T-cell (primary cell): ENCODE measurements around the gene STXBP1. TPM values are rescaled to one million over a fixed set of nuclear protein-coding genes. Genes with fewer than 3 reads are reported as not detected.
A peak's percentile ranks its signal among the peaks of the same experiment; 100 is the strongest.

ENCODE experiments used
- ATAC-seq, 4 experiments: fragments of 200-7000 bp in 3 of 4; fragments of 150-1000 bp in 1 of 4; cut with Tn5 transposase; replicated peaks in 1 of 4; 1 replicate in 3 of 4; 2 replicates in 1 of 4; pipeline ENCODE4 v1.10.0; 2021; ENCODE audit warnings: moderate library complexity in 3 of 4, mild to moderate bottlenecking in 2 of 4, moderate number of reproducible peaks in 1 of 4
- CTCF ChIA-PET, 2 donors: fragments of 300-600 bp; sonication (Branson Sonifier 250); formaldehyde crosslinking; loops; one replicate each; lab custom pipeline; 2022; ENCODE audit warnings: antibody characterized with exemption in 2 of 2; lab: Charles Lee
- POLR2A ChIA-PET, 2 donors: fragments of 300-600 bp; sonication (Branson Sonifier 250); formaldehyde crosslinking; loops; one replicate each; lab custom pipeline; 2022; ENCODE audit warnings: antibody characterized with exemption in 2 of 2; lab: Charles Lee
- DNase-seq, 35 experiments: peaks; one replicate each; pipeline versions ENCODE4 v3.0.0 to v3.0.0-alpha.2; 2013 to 2023
- H3K27ac ChIP-seq: one replicate; pipeline ENCODE4 v1.5.1; 2013; ENCODE audit warnings: low read length
- H3K27me3 ChIP-seq, 2 experiments: replicated peaks in 1 of 2; 1 replicate in 1 of 2; 2 replicates in 1 of 2; pipeline versions ENCODE4 v1.6.1 to v1.7.0; 2013; ENCODE audit warnings: low read length in 1 of 2, mixed read lengths in 1 of 2; ENCODE audit not compliant: control insufficient read depth in 2 of 2, insufficient read depth in 2 of 2; ENCODE audit errors: extremely low read depth in 1 of 2
- H3K36me3 ChIP-seq, 2 donors: 1 replicate in 1 of 2; 2 replicates in 1 of 2; pipeline versions ENCODE4 v1.6.1 to v1.7.0; 2013; ENCODE audit warnings: low read length in 1 of 2; ENCODE audit not compliant: control insufficient read depth in 2 of 2, insufficient read depth in 1 of 2; ENCODE audit errors: extremely low read depth in 1 of 2
- H3K4me1 ChIP-seq, 2 experiments: 1 replicate in 1 of 2; 2 replicates in 1 of 2; pipeline versions ENCODE4 v1.6.1 to v1.7.0; 2013; ENCODE audit warnings: low read length in 2 of 2, mixed read lengths in 1 of 2; ENCODE audit not compliant: insufficient read depth in 2 of 2, control insufficient read depth in 1 of 2; ENCODE audit errors: extremely low read depth in 1 of 2
- H3K4me3 ChIP-seq, 2 donors: 1 replicate in 1 of 2; 2 replicates in 1 of 2; pipeline versions ENCODE4 v1.5.1 to v1.7.0; 2013; ENCODE audit warnings: mild to moderate bottlenecking in 2 of 2, low read length in 1 of 2, moderate library complexity in 1 of 2; ENCODE audit not compliant: control insufficient read depth in 1 of 2; ENCODE audit errors: extremely low read depth in 1 of 2
- H3K9me3 ChIP-seq: 2 replicates; pipeline ENCODE4 v1.7.0; 2013
- H3K27ac Mint-ChIP-seq, 2 donors: one replicate each; pipeline ENCODE4 v1.8.0; 2020 to 2021; ENCODE audit warnings: mild to moderate bottlenecking in 2 of 2, mixed read lengths in 2 of 2
- H3K27me3 Mint-ChIP-seq, 2 donors: one replicate each; pipeline ENCODE4 v1.8.0; 2021 to 2022; ENCODE audit warnings: mixed read lengths in 2 of 2
- H3K36me3 Mint-ChIP-seq: one replicate; pipeline ENCODE4 v1.8.0; 2021; ENCODE audit warnings: mixed read lengths
- H3K4me1 Mint-ChIP-seq, 3 donors: one replicate each; pipeline ENCODE4 v1.8.0; 2020 to 2022; ENCODE audit warnings: mixed read lengths in 3 of 3, mild to moderate bottlenecking in 1 of 3
- H3K4me3 Mint-ChIP-seq, 3 donors: one replicate each; pipeline ENCODE4 v1.8.0; 2020 to 2022; ENCODE audit warnings: mild to moderate bottlenecking in 3 of 3, mixed read lengths in 3 of 3, moderate library complexity in 3 of 3
- H3K9me3 Mint-ChIP-seq, 3 donors: one replicate each; pipeline ENCODE4 v1.8.0; 2020 to 2022; ENCODE audit warnings: mixed read lengths in 3 of 3
- WGBS: methylation state at CpG from one replicate; pipeline ENCODE4 v1.1.5; 2013; ENCODE audit warnings: missing lambda C conversion rate; ENCODE audit not compliant: insufficient coverage; 5-methylcytosine and 5-hydroxymethylcytosine counted together
- total RNA-seq, 35 experiments: library from RNA in 6 of 35; stranded (reverse) in 6 of 35; fragments of 120-200 nt in 1 of 35; gene quantifications; one replicate each; pipeline versions ENCODE4 v1.2.1 to v1.2.4 and lab custom pipeline; 2013 to 2026

Gene STXBP1
- total RNA-seq, 5 donors from 2014 or later (not counting 1 experiment from before 2014, with no cell fraction given) = 3.8 to 18.2 (median 17.3) TPM

DNA sequence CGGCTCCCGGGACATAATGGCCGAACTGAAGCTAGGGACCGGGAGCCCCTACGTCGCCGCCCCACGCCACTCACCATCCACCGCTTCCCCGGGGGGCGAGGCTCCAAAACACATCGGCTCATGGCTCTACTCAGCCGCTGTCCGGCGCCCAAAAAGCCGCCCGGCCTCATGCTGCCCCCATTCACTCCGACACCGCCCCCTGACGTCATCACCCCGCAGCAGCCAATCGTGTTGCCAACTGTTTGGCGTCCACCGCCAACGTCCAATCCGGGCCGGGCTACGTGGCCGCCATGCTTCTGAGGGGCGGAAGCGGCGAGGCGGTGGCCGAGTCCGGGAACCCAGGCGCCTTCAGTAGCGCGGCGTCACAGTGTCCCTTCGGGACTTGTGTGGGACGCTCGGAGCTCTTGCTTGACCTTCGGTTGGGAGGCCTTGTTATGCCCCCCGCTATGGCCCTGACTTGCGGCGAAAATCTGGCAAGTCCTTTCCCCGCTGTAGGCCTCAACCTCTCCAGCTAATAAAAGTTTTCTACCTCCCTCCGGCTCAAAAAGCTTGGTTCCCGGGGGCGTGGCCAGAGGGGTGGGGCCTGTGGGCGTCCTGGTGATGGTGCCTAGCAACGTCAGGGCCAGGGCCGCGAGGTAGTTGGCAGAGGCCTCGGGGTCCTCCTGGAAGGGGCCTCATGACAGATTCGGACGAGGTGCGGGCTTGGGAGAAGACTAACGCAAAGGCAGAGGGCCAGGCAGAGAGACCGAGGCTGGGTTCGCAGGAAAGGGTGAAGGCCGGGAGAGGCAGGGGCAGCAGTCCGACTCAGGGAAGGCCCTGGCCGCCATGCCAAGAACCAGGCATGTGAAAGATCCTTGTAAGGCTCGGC lies 103.6 kb downstream of the STXBP1 start, which contains the start of the genes PTRH1 and TTC16:
PTRH1 (minus strand) TSS at position 194 of the 868 bp plus-strand sequence; CDS start at position 170, 24 bp downstream.
TTC16 (plus strand) TSS at position 610 of the 868 bp plus-strand sequence; CDS start at position 677, 67 bp downstream.
- H3K36me3 Mint-ChIP-seq = no peaks in the 10 kb centered on the region
- H3K27ac ChIP-seq = peak within 1 kb of the TSS; percentile 75
- H3K9me3 Mint-ChIP-seq = no peaks in the 10 kb centered on the region
- CTCF ChIA-PET = interaction anchor here (0.6 to 2.3 kb wide), 7 partner anchors 19 to 259 kb away, joined by 3 to 20 read pairs (median 3); partner anchors contain the start of gene TOR2A (in 2 of the 2)
- H3K36me3 ChIP-seq = peaks cover 0 to 4% of the 10 kb centered on the region in 2 donors
- peak within 1 kb of the TSS; percentile 91 to 95 for H3K27ac Mint-ChIP-seq
- no peaks in the 10 kb centered on the region for H3K27me3 ChIP-seq
- DNase-seq (peak; percentile 89 to 98 (median 95)), ATAC-seq (peak; percentile 92 to 95 (median 94))
- peaks cover 34 to 46% (median 39%) of the 10 kb centered on the region in 3 donors for H3K4me1 Mint-ChIP-seq
- H3K27me3 Mint-ChIP-seq = no peaks in the 10 kb centered on the region
- H3K9me3 ChIP-seq = no peaks in the 10 kb centered on the region
- peak within 1 kb of the TSS; percentile 78 to 97 for H3K4me3 ChIP-seq
- POLR2A ChIA-PET = interaction anchor here in 1 of 2 donors (0.7 kb wide), 1 partner anchor 10 kb away, joined by 3 read pairs; no protein-coding TSS in a partner anchor
- peak within 1 kb of the TSS; percentile 94 to 98 (median 98) for H3K4me3 Mint-ChIP-seq
- peaks cover 8 to 69% of the 10 kb centered on the region in 2 experiments for H3K4me1 ChIP-seq
- WGBS = 9% methylated on average over 63 of the region's 65 CpGs

- no peak for DNase-seq
- no peak overlapping the region for H3K4me3 ChIP-seq
- no peaks in the 10 kb centered on the region for H3K27me3 Mint-ChIP-seq
- H3K4me1 Mint-ChIP-seq = peaks cover 28 to 45% (median 39%) of the 10 kb centered on the region in 3 donors
- 79% methylated on average over 4 of the region's 9 CpGs for WGBS
- H3K27me3 ChIP-seq = no peaks in the 10 kb centered on the region
- H3K4me1 ChIP-seq = peaks cover 8 to 69% of the 10 kb centered on the region in 2 experiments
- ATAC-seq = no peak
- no peaks in the 10 kb centered on the region for H3K9me3 ChIP-seq
- H3K27ac ChIP-seq = peak overlapping the region; percentile 75
- ChIA-PET CTCF (interaction anchor here in 1 of 2 donors (0.6 to 2.3 kb wide), 4 partner anchors 18 to 191 kb away, joined by 3 to 20 read pairs (median 4); partner anchors contain the start of gene TOR2A), POLR2A (no interaction called here)
- peak overlapping the region; percentile 94 to 98 (median 98) for H3K4me3 Mint-ChIP-seq
- no peaks in the 10 kb centered on the region for H3K36me3 Mint-ChIP-seq
- H3K36me3 ChIP-seq = peaks cover 0 to 4% of the 10 kb centered on the region in 2 donors
- H3K27ac Mint-ChIP-seq = peak overlapping the region; percentile 91 to 95
- H3K9me3 Mint-ChIP-seq = no peaks in the 10 kb centered on the region
Measured at GRCh38 chr9:127716412-127716811, 104.3 kb downstream of the STXBP1 start.

- Histone ChIP-seq H3K36me3 (no peaks in the 10 kb centered on the region), H3K4me3 (no peak overlapping the region), H3K4me1 (peaks cover 8 to 77% of the 10 kb centered on the region in 2 experiments), H3K9me3 (no peaks in the 10 kb centered on the region), H3K27ac (no peak overlapping the region), H3K27me3 (no peaks in the 10 kb centered on the region)
- Mint-ChIP-seq H3K9me3 (no peaks in the 10 kb centered on the region), H3K36me3 (no peaks in the 10 kb centered on the region), H3K4me3 (peak overlapping the region in 2 of 3 donors; percentile 13 to 31), H3K27me3 (no peaks in the 10 kb centered on the region), H3K4me1 (peaks cover 26 to 45% (median 40%) of the 10 kb centered on the region in 3 donors), H3K27ac (no peak overlapping the region)
- ATAC-seq (no peak), DNase-seq (no peak)
- WGBS = 100% methylated on average over 2 of the region's 5 CpGs
- CTCF ChIA-PET = no interaction called here
- POLR2A ChIA-PET = no interaction called here
Measured at GRCh38 chr9:127717766-127718165, 105.7 kb downstream of the STXBP1 start.

- no peaks in the 10 kb centered on the region for H3K9me3 Mint-ChIP-seq
- H3K27me3 Mint-ChIP-seq = no peaks in the 10 kb centered on the region
- ChIA-PET POLR2A (no interaction called here), CTCF (interaction anchor here in 1 of 2 donors (0.6 kb wide), 1 partner anchor 17 kb away, joined by 3 read pairs; no protein-coding TSS in a partner anchor)
- Histone ChIP-seq H3K27me3 (peaks cover 0 to 5% of the 10 kb centered on the region in 2 experiments), H3K4me1 (peaks cover 4 to 73% of the 10 kb centered on the region in 2 experiments), H3K36me3 (no peaks in the 10 kb centered on the region), H3K9me3 (no peaks in the 10 kb centered on the region), H3K27ac (peak overlapping the region; percentile 58), H3K4me3 (peak overlapping the region in 1 of 2 donors; percentile 27)
- H3K36me3 Mint-ChIP-seq = no peaks in the 10 kb centered on the region
- WGBS = 46% methylated on average over 10 of the region's 12 CpGs
- peak in 2 of 4 experiments; percentile 15 to 36 for ATAC-seq
- DNase-seq = peak in 25 of 35 experiments; percentile 12 to 59 (median 32)
- H3K4me1 Mint-ChIP-seq = peaks cover 22 to 40% (median 39%) of the 10 kb centered on the region in 3 donors
- peak overlapping the region; percentile 83 to 93 for H3K27ac Mint-ChIP-seq
- H3K4me3 Mint-ChIP-seq = peak overlapping the region; percentile 2 to 68 (median 51)
Measured at GRCh38 chr9:127720031-127720864, 108.2 kb downstream of the STXBP1 start.

DNA sequence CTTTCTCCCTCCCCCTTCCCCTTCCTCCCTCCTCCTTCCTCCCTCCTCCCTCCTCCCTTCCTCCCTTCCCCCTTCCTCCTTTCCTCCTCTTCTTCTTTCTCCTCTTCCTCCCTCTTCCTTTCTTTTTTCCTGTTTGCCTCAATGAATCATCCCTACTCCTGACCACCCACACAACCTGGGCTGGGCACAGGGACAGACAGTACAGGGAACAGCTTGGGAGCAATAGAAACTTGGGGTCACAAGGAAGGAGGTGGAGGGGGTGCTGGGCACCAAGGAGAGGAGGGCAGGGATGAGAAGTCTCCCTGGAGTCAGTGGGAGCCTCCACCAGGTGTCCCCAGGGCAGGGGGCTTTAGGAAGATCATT lies 108.8 kb downstream of the STXBP1 start:
- Histone ChIP-seq H3K4me3 (peak overlapping the region in 1 of 2 donors; percentile 37), H3K27me3 (peaks cover 0 to 5% of the 10 kb centered on the region in 2 experiments), H3K9me3 (no peaks in the 10 kb centered on the region), H3K27ac (peak overlapping the region; percentile 58), H3K36me3 (no peaks in the 10 kb centered on the region), H3K4me1 (peaks cover 4 to 72% of the 10 kb centered on the region in 2 experiments)
- DNase-seq (no peak), ATAC-seq (no peak)
- ChIA-PET POLR2A (no interaction called here), CTCF (interaction anchor here in 1 of 2 donors (0.6 kb wide), 1 partner anchor 17 kb away, joined by 3 read pairs; no protein-coding TSS in a partner anchor)
- no peaks in the 10 kb centered on the region for H3K9me3 Mint-ChIP-seq
- no peaks in the 10 kb centered on the region for H3K36me3 Mint-ChIP-seq
- H3K27me3 Mint-ChIP-seq = no peaks in the 10 kb centered on the region
- H3K4me1 Mint-ChIP-seq = peaks cover 19 to 36% (median 33%) of the 10 kb centered on the region in 3 donors
- peak overlapping the region; percentile 74 to 78 for H3K27ac Mint-ChIP-seq
- peak overlapping the region in 1 of 3 donors; percentile 68 for H3K4me3 Mint-ChIP-seq
